ENCODE measurements around the gene SSH3. TPM values are rescaled to one million over a fixed set of nuclear protein-coding genes. Genes with fewer than 3 reads are reported as not detected.
"Not testable (repeated sequence)": the region's sequence is repeated elsewhere in the genome, so short reads cannot be mapped to it uniquely, and the experiment has no call there.

Gene SSH3
- total RNA-seq, 4 donors from 2014 or later: 55.9 to 128 (median 99.9) TPM

- H3K27ac ChIP-seq: no peak overlapping the region
- no peak for DNase-seq
- H3K4me3 ChIP-seq: no peak overlapping the region
- no peak for TF ChIP-seq CTCF (IDR thresholded peaks at IDR 0.05)
- TF ChIP-seq POLR2A (IDR thresholded peaks at IDR 0.05): no peak
- H3K27me3 ChIP-seq: no peaks in the 10 kb centered on the region
- peaks cover 0 to 7% (median 0%) of the 10 kb centered on the region in 3 donors for H3K36me3 ChIP-seq
- H3K9me3 ChIP-seq: no peaks in the 10 kb centered on the region
- H3K4me1 ChIP-seq: peaks cover 0 to 35% (median 2%) of the 10 kb centered on the region in 4 donors
Observed at GRCh38 chr11:67315325-67315909, 12.1 kb downstream of the SSH3 start.

GRCh38 chr11:67316882-67317204 lies 13.5 kb downstream of the SSH3 start:
- no peaks in the 10 kb centered on the region for H3K9me3 ChIP-seq
- H3K4me1 ChIP-seq: peaks cover 0 to 37% (median 2%) of the 10 kb centered on the region in 4 donors
- DNase-seq: no peak
- no peaks in the 10 kb centered on the region for H3K36me3 ChIP-seq
- H3K27me3 ChIP-seq: no peaks in the 10 kb centered on the region
- TF ChIP-seq POLR2A (IDR thresholded peaks at IDR 0.05) (no peak), CTCF (IDR thresholded peaks at IDR 0.05) (no peak)
- H3K4me3 ChIP-seq: peak overlapping the region; percentile 65 to 72 (median 67)
- H3K27ac ChIP-seq: peak overlapping the region; percentile 83 to 92 (median 87)

GRCh38 chr11:67317205-67317887 lies 14.0 kb downstream of the SSH3 start:
- H3K27me3 ChIP-seq: no peaks in the 10 kb centered on the region
- DNase-seq: peak; percentile 96 to 99 (median 98)
- peak overlapping the region; percentile 83 to 92 (median 87) for H3K27ac ChIP-seq
- peak overlapping the region; percentile 65 to 72 (median 67) for H3K4me3 ChIP-seq
- TF ChIP-seq POLR2A (IDR thresholded peaks at IDR 0.05): peak; percentile 63 to 82
- TF ChIP-seq CTCF (IDR thresholded peaks at IDR 0.05): peak; percentile 85 to 100 (median 98)
- H3K9me3 ChIP-seq: no peaks in the 10 kb centered on the region
- no peaks in the 10 kb centered on the region for H3K36me3 ChIP-seq
- H3K4me1 ChIP-seq: peaks cover 0 to 32% (median 2%) of the 10 kb centered on the region in 4 donors

GRCh38 chr11:67317888-67318555 lies 14.7 kb downstream of the SSH3 start:
- Histone ChIP-seq H3K27ac (peak overlapping the region; percentile 83 to 92 (median 87)), H3K9me3 (no peaks in the 10 kb centered on the region), H3K27me3 (no peaks in the 10 kb centered on the region), H3K4me1 (peaks cover 0 to 26% (median 2%) of the 10 kb centered on the region in 4 donors), H3K4me3 (peak overlapping the region; percentile 65 to 72 (median 67)), H3K36me3 (no peaks in the 10 kb centered on the region)
- DNase-seq: peak in 2 of 3 donors; percentile 43 to 63
- no peak for TF ChIP-seq POLR2A (IDR thresholded peaks at IDR 0.05)
- no peak for TF ChIP-seq CTCF (IDR thresholded peaks at IDR 0.05)

- not testable (repeated sequence) for H3K36me3 ChIP-seq, H3K9me3 ChIP-seq, DNase-seq, H3K27ac ChIP-seq, H3K4me3 ChIP-seq, H3K27me3 ChIP-seq
- H3K4me1 ChIP-seq: peaks cover 0 to 21% (median 2%) of the 10 kb centered on the region in 4 donors
Observed at GRCh38 chr11:67318876-67319275, 15.5 kb downstream of the SSH3 start.

GRCh38 chr11:67320011-67320410 lies 16.7 kb downstream of the SSH3 start:
- H3K4me3 ChIP-seq: no peak overlapping the region
- no peaks in the 10 kb centered on the region for H3K9me3 ChIP-seq
- no peaks in the 10 kb centered on the region for H3K36me3 ChIP-seq
- no peaks in the 10 kb centered on the region for H3K27me3 ChIP-seq
- H3K4me1 ChIP-seq: peaks cover 0 to 21% (median 2%) of the 10 kb centered on the region in 4 donors
- no peak overlapping the region for H3K27ac ChIP-seq
- no peak for DNase-seq
- TF ChIP-seq POLR2A (IDR thresholded peaks at IDR 0.05) (no peak), CTCF (IDR thresholded peaks at IDR 0.05) (no peak)
